GM23338 (cell line): ENCODE data around the gene GUCA2A. TPM values are rescaled to one million over a fixed set of nuclear protein-coding genes. Genes with fewer than 3 reads are reported as not detected.

Experiments used
- ATAC-seq: fragments of 200-7000 bp; cut with Tn5 transposase; 3 replicates; pipeline ENCODE4 v1.9.1; 2020
- DNase-seq: peaks from one replicate; pipeline ENCODE4 v3.0.0-alpha.2; 2015; ENCODE audit warnings: low spot score
- H2AFZ ChIP-seq: fragments of 200-600 bp; sonication (generic); 2 replicates; pipeline ENCODE4 v1.8.0; 2016; ENCODE audit warnings: antibody characterized with exemption, mild to moderate bottlenecking, moderate library complexity
- H3F3A ChIP-seq: fragments of 200-600 bp; sonication (generic); replicated peaks from 2 replicates; pipeline ENCODE4 v1.8.0; 2017; ENCODE audit warnings: antibody characterized with exemption, mixed run types, low read depth
- H3K27ac ChIP-seq: fragments of 200-600 bp; sonication (generic); 2 replicates; pipeline ENCODE4 v1.6.1; 2016; ENCODE audit warnings: low read depth
- H3K27me3 ChIP-seq: fragments of 200-600 bp; sonication (generic); 2 replicates; pipeline ENCODE4 v1.8.0; 2016; ENCODE audit warnings: mild to moderate bottlenecking, mixed run types, moderate library complexity; ENCODE audit not compliant: insufficient read depth
- H3K36me3 ChIP-seq: fragments of 200-600 bp; sonication (generic); 2 replicates; pipeline ENCODE4 v1.8.0; 2016; ENCODE audit warnings: mild to moderate bottlenecking; ENCODE audit not compliant: insufficient read depth
- H3K4me1 ChIP-seq: fragments of 200-600 bp; sonication (generic); 2 replicates; pipeline ENCODE4 v1.8.0; 2016; ENCODE audit warnings: mild to moderate bottlenecking, moderate library complexity; ENCODE audit not compliant: insufficient read depth
- H3K4me2 ChIP-seq: fragments of 200-600 bp; sonication (generic); 2 replicates; pipeline ENCODE4 v1.7.1; 2017; ENCODE audit warnings: mixed run types
- H3K4me3 ChIP-seq: fragments of 200-600 bp; sonication (generic); 2 replicates; pipeline ENCODE4 v1.6.1; 2016; ENCODE audit warnings: mixed run types
- H3K79me2 ChIP-seq: fragments of 200-600 bp; sonication (generic); replicated peaks from 2 replicates; pipeline ENCODE4 v1.8.0; 2017; ENCODE audit warnings: mild to moderate bottlenecking; ENCODE audit not compliant: insufficient read depth
- H3K9me2 ChIP-seq: fragments of 200-600 bp; sonication (generic); 2 replicates; pipeline ENCODE4 v1.8.0; 2017; ENCODE audit not compliant: insufficient read depth
- H4K20me1 ChIP-seq: fragments of 200-600 bp; sonication (generic); replicated peaks from 2 replicates; pipeline ENCODE4 v1.8.0; 2017; ENCODE audit warnings: mild to moderate bottlenecking; ENCODE audit not compliant: insufficient read depth
- H3K27ac Mint-ChIP-seq: 2 replicates; pipeline ENCODE4 v1.8.0; 2020; ENCODE audit warnings: inconsistent platforms, mild to moderate bottlenecking, moderate library complexity, mixed read lengths
- H3K27me3 Mint-ChIP-seq: 3 replicates; pipeline ENCODE4 v1.8.0; 2022; ENCODE audit warnings: low read depth, mild to moderate bottlenecking, moderate library complexity, mixed read lengths, inconsistent platforms; ENCODE audit not compliant: insufficient read depth, poor library complexity
- H3K36me3 Mint-ChIP-seq: 3 replicates; pipeline ENCODE4 v1.8.0; 2021; ENCODE audit warnings: low read depth, mild to moderate bottlenecking, inconsistent platforms, moderate library complexity, mixed read lengths
- H3K4me1 Mint-ChIP-seq: 3 replicates; pipeline ENCODE4 v1.8.0; 2020; ENCODE audit warnings: mild to moderate bottlenecking, inconsistent platforms, mixed read lengths
- H3K4me3 Mint-ChIP-seq: 3 replicates; pipeline ENCODE4 v1.8.0; 2021; ENCODE audit warnings: moderate library complexity, mild to moderate bottlenecking, inconsistent platforms, mixed read lengths
- H3K9me3 Mint-ChIP-seq: 3 replicates; pipeline ENCODE4 v1.8.0; 2020; ENCODE audit warnings: moderate library complexity, mild to moderate bottlenecking, inconsistent platforms, mixed read lengths
- CTCF ChIP-seq, 2 experiments: fragments of 200-600 bp in 1 of 2; sonication (generic) in 1 of 2; conservative IDR thresholded peaks; 2 replicates each; pipeline versions ENCODE4 v1.5.1 to v1.6.1; 2016 to 2017; ENCODE audit warnings: antibody characterized with exemption in 2 of 2, low read depth in 2 of 2, mild to moderate bottlenecking in 2 of 2, moderate library complexity in 1 of 2
- EZH2phosphoT487 ChIP-seq: fragments of 200-600 bp; sonication (generic); IDR thresholded peaks from one replicate; pipeline ENCODE4 v1.8.1; 2018; ENCODE audit warnings: antibody characterized with exemption; ENCODE audit not compliant: unreplicated experiment
- POLR2AphosphoS5 ChIP-seq: IDR thresholded peaks from 2 replicates; pipeline ENCODE4 v1.6.1; 2016; ENCODE audit warnings: antibody characterized with exemption, low read depth
- ZNF331 ChIP-seq: fragments of 250-450 bp; sonication (Bioruptor Pico); IDR thresholded peaks from 2 replicates; pipeline ENCODE4 v1.5.0; 2020; ENCODE audit warnings: low read depth, mild to moderate bottlenecking, moderate library complexity
- polyA plus RNA-seq: library from polyadenylated mRNA; unstranded; fragments of >200 nt; fragmentation: Nextera tagmentation; extraction: Ambion mirVana; gene quantifications from 2 replicates; pipeline ENCODE4 v1.2.1, GENCODE V29; 2016
- total RNA-seq: library from RNA; depleted of rRNA; stranded (reverse); fragments of >200 nt; shearing (Covaris generic); gene quantifications from 2 replicates; pipeline ENCODE4 v1.2.3, GENCODE V29; 2014
- TF ChIP-seq, protein P1 (sequence below): fragments of 250-450 bp; sonication (Bioruptor Pico); IDR thresholded peaks from 2 replicates; pipeline ENCODE4 v1.5.0; 2020; ENCODE audit warnings: mild to moderate bottlenecking, moderate library complexity

The GUCA2A gene
- total and polyA plus RNA-seq, 2 experiments from 2014 or later: not detected

GRCh38 chr1:42158189-42158588 is 6.4 kb downstream of the GUCA2A start:
- Histone ChIP-seq H4K20me1 (no peaks in the 10 kb centered on the region), H3K4me2 (no peak overlapping the region), H3F3A (no peaks in the 10 kb centered on the region), H3K9me2 (0 out of 2 replicates have a peak, but pooled peaks cover 4% of the 10 kb centered on the region), H3K27me3 (no peaks in the 10 kb centered on the region; the same call in 1 of the 2 replicates), H3K27ac (no peak overlapping the region), H3K79me2 (no peaks in the 10 kb centered on the region), H3K4me1 (no peaks in the 10 kb centered on the region), H3K36me3 (no peaks in the 10 kb centered on the region), H2AFZ (no peak overlapping the region), H3K4me3 (no peak overlapping the region)
- no peaks in the 10 kb centered on the region for H3K36me3 Mint-ChIP-seq
- H3K27ac Mint-ChIP-seq: no peak overlapping the region
- ATAC-seq: no peak
- peaks cover 3% of the 10 kb centered on the region for H3K27me3 Mint-ChIP-seq
- no peaks in the 10 kb centered on the region; the same call in 2 of the 3 replicates for H3K4me1 Mint-ChIP-seq
- peaks cover 2% of the 10 kb centered on the region; the same call in 1 of the 3 replicates for H3K9me3 Mint-ChIP-seq
- no peak for DNase-seq
- H3K4me3 Mint-ChIP-seq: no peak overlapping the region
- TF ChIP-seq EZH2phosphoT487 (no peak), ZNF331 (CRISPR knock-in tag) (no peak), POLR2AphosphoS5 (no peak)
- TF ChIP-seq, protein P1, sequence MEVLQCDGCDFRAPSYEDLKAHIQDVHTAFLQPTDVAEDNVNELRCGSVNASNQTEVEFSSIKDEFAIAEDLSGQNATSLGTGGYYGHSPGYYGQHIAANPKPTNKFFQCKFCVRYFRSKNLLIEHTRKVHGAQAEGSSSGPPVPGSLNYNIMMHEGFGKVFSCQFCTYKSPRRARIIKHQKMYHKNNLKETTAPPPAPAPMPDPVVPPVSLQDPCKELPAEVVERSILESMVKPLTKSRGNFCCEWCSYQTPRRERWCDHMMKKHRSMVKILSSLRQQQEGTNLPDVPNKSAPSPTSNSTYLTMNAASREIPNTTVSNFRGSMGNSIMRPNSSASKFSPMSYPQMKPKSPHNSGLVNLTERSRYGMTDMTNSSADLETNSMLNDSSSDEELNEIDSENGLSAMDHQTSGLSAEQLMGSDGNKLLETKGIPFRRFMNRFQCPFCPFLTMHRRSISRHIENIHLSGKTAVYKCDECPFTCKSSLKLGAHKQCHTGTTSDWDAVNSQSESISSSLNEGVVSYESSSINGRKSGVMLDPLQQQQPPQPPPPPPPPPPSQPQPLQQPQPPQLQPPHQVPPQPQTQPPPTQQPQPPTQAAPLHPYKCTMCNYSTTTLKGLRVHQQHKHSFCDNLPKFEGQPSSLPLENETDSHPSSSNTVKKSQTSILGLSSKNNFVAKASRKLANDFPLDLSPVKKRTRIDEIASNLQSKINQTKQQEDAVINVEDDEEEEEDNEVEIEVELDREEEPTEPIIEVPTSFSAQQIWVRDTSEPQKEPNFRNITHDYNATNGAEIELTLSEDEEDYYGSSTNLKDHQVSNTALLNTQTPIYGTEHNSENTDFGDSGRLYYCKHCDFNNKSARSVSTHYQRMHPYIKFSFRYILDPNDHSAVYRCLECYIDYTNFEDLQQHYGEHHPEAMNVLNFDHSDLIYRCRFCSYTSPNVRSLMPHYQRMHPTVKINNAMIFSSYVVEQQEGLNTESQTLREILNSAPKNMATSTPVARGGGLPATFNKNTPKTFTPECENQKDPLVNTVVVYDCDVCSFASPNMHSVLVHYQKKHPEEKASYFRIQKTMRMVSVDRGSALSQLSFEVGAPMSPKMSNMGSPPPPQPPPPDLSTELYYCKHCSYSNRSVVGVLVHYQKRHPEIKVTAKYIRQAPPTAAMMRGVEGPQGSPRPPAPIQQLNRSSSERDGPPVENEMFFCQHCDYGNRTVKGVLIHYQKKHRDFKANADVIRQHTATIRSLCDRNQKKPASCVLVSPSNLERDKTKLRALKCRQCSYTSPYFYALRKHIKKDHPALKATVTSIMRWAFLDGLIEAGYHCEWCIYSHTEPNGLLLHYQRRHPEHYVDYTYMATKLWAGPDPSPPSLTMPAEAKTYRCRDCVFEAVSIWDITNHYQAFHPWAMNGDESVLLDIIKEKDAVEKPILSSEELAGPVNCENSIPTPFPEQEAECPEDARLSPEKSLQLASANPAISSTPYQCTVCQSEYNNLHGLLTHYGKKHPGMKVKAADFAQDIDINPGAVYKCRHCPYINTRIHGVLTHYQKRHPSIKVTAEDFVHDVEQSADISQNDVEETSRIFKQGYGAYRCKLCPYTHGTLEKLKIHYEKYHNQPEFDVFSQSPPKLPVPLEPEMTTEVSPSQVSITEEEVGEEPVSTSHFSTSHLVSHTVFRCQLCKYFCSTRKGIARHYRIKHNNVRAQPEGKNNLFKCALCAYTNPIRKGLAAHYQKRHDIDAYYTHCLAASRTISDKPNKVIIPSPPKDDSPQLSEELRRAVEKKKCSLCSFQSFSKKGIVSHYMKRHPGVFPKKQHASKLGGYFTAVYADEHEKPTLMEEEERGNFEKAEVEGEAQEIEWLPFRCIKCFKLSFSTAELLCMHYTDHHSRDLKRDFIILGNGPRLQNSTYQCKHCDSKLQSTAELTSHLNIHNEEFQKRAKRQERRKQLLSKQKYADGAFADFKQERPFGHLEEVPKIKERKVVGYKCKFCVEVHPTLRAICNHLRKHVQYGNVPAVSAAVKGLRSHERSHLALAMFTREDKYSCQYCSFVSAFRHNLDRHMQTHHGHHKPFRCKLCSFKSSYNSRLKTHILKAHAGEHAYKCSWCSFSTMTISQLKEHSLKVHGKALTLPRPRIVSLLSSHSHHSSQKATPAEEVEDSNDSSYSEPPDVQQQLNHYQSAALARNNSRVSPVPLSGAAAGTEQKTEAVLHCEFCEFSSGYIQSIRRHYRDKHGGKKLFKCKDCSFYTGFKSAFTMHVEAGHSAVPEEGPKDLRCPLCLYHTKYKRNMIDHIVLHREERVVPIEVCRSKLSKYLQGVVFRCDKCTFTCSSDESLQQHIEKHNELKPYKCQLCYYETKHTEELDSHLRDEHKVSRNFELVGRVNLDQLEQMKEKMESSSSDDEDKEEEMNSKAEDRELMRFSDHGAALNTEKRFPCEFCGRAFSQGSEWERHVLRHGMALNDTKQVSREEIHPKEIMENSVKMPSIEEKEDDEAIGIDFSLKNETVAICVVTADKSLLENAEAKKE: no peak

- H3K27ac Mint-ChIP-seq: no peak overlapping the region
- Histone ChIP-seq H3F3A (no peaks in the 10 kb centered on the region), H3K79me2 (no peaks in the 10 kb centered on the region), H2AFZ (no peak overlapping the region), H3K4me3 (no peak overlapping the region), H3K27ac (no peak overlapping the region), H3K36me3 (no peaks in the 10 kb centered on the region), H3K4me1 (no peaks in the 10 kb centered on the region), H3K9me2 (0 out of 2 replicates have a peak, but pooled peaks cover 4% of the 10 kb centered on the region), H3K4me2 (no peak overlapping the region), H3K27me3 (no peaks in the 10 kb centered on the region; the same call in 1 of the 2 replicates), H4K20me1 (no peaks in the 10 kb centered on the region)
- DNase-seq: peak; percentile 43
- no peak overlapping the region for H3K4me3 Mint-ChIP-seq
- H3K27me3 Mint-ChIP-seq: peaks cover 3% of the 10 kb centered on the region
- 0 out of 3 replicates have a peak, but pooled peaks cover 2% of the 10 kb centered on the region for H3K9me3 Mint-ChIP-seq
- H3K36me3 Mint-ChIP-seq: no peaks in the 10 kb centered on the region
- no peaks in the 10 kb centered on the region; the same call in 2 of the 3 replicates for H3K4me1 Mint-ChIP-seq
- ATAC-seq: peak; percentile 72
- peak; percentile 29 to 65; a peak in 3 of 4 replicates for TF ChIP-seq CTCF (conservative IDR thresholded peaks at IDR 0.05; ENCODE audit: low read depth in 2 of 2)
Measured at GRCh38 chr1:42157667-42158066, 6.9 kb downstream of the GUCA2A start.
